ENCODE data around the gene PIH1D2. TPM values are rescaled to one million over a fixed set of nuclear protein-coding genes. Genes with fewer than 3 reads are reported as not detected.
"Not testable (repeated sequence)": the region's sequence is repeated elsewhere in the genome, so short reads cannot be mapped to it uniquely, and the experiment has no call there.

PIH1D2 gene
- total RNA-seq, 4 donors from 2014 or later = 0.38 to 2.4 (median 0.90) TPM

DNA sequence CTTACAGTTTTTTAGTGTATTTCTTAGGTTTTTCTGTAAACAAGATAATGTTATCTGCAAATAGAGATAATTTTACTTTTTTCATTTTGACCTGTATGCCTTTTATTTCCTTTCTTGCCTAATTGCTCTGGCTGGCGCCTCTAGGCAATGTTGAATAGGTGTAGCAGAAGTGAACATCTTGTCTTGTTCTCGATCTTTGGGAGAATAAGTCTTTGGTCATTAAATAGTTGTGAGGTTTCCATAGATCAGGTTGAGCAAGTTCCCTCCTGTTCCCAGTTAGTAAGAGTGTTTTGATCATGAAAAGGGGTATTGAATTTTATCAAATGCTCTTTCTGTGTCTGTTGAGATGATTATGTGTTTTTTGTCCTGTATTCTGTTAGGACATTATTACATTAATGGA lies 24.0 kb downstream of the PIH1D2 start:
- no peak overlapping the region for H3K4me3 ChIP-seq (ENCODE audit: low read depth, poor library complexity, severe bottlenecking)
- TF ChIP-seq POLR2A (IDR thresholded peaks at IDR 0.05) = no peak
- TF ChIP-seq, protein P1, sequence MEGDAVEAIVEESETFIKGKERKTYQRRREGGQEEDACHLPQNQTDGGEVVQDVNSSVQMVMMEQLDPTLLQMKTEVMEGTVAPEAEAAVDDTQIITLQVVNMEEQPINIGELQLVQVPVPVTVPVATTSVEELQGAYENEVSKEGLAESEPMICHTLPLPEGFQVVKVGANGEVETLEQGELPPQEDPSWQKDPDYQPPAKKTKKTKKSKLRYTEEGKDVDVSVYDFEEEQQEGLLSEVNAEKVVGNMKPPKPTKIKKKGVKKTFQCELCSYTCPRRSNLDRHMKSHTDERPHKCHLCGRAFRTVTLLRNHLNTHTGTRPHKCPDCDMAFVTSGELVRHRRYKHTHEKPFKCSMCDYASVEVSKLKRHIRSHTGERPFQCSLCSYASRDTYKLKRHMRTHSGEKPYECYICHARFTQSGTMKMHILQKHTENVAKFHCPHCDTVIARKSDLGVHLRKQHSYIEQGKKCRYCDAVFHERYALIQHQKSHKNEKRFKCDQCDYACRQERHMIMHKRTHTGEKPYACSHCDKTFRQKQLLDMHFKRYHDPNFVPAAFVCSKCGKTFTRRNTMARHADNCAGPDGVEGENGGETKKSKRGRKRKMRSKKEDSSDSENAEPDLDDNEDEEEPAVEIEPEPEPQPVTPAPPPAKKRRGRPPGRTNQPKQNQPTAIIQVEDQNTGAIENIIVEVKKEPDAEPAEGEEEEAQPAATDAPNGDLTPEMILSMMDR (IDR thresholded peaks at IDR 0.05) = no peak
- intact Hi-C loops (cut with DNase I; ENCODE audit: low total_unique reads) = no loop called here
- DNase-seq (ENCODE audit: low spot score in 2 of 2) = no peak
- 41 to 50% methylated on average over 2 of the region's 2 CpGs for WGBS, 2 donors

DNA sequence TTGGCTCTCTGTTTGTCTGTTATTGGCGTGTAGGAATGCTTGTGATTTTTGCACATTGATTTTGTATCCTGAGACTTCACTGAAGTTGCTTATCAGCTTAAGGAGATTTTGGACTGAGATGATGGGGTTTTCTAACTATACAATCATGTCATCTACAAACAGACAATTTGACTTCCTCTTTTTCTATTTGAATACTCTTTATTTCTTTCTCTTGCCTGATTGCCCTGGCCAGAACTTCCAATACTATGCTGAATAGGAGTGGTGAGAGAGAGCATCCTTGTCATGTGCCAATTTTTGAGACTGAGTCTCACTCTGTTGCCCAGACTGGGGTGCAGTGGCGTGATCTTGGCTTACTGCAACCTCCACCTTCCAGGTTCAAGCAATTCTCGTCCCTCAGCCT lies 25.6 kb downstream of the PIH1D2 start:
- WGBS, 2 donors = 93 to 94% methylated on average over 3 of the region's 3 CpGs
- intact Hi-C loops (cut with DNase I; ENCODE audit: low total_unique reads); H3K4me3 ChIP-seq (ENCODE audit: low read depth, poor library complexity, severe bottlenecking); DNase-seq (ENCODE audit: low spot score in 2 of 2): not testable (repeated sequence)

GRCh38 chr11:112046647-112047046 lies 27.2 kb downstream of the PIH1D2 start:
- DNase-seq (ENCODE audit: low spot score in 2 of 2); intact Hi-C loops (cut with DNase I; ENCODE audit: low total_unique reads); H3K4me3 ChIP-seq (ENCODE audit: low read depth, poor library complexity, severe bottlenecking): not testable (repeated sequence)
- WGBS, 2 donors = 97 to 100% methylated on average over 2 of the region's 2 CpGs

DNA sequence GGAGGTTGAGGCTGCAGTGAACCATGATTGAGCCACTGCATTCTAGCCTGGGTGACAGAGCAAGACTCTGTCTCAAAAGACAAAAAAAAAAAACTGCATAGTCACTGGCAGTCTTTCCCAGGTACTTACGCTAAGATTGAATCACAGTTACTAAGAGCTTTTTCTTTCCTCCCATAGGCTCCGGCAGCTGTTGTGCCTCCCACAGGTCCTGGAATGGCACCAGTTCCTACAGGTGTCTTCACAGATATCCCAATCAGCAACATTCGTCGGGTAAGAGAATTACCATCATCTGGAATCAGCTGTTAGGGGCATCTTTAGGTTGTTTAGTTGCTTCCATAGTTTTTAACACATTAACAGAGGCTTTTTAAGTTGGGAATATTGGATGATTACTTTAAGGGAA lies 28.9 kb downstream of the PIH1D2 start:
- no peak for DNase-seq (ENCODE audit: low spot score in 2 of 2)
- no peak overlapping the region for H3K4me3 ChIP-seq (ENCODE audit: low read depth, poor library complexity, severe bottlenecking)
- TF ChIP-seq, protein P1 (IDR thresholded peaks at IDR 0.05) = no peak
- TF ChIP-seq POLR2A (IDR thresholded peaks at IDR 0.05) = no peak
- intact Hi-C loops (cut with DNase I; ENCODE audit: low total_unique reads) = no loop called here
- WGBS, 2 donors = 96 to 98% methylated on average over 4 of the region's 4 CpGs

- H3K4me3 ChIP-seq (ENCODE audit: low read depth, poor library complexity, severe bottlenecking) = no peak overlapping the region
- 95 to 98% methylated on average over 2 of the region's 2 CpGs for WGBS, 2 donors
- intact Hi-C loops (cut with DNase I; ENCODE audit: low total_unique reads) = no loop called here
- TF ChIP-seq POLR2A (IDR thresholded peaks at IDR 0.05) = no peak
- TF ChIP-seq, protein P1 (IDR thresholded peaks at IDR 0.05) = no peak
- no peak for DNase-seq (ENCODE audit: low spot score in 2 of 2)
These were observed 30.9 kb downstream of the PIH1D2 start for GRCh38 chr11:112042961-112043304.

GRCh38 chr11:112042161-112042960 lies 31.5 kb downstream of the PIH1D2 start:
- no peak for TF ChIP-seq POLR2A (IDR thresholded peaks at IDR 0.05)
- TF ChIP-seq, protein P1 (IDR thresholded peaks at IDR 0.05) = no peak
- DNase-seq (ENCODE audit: low spot score in 2 of 2) = no peak
- intact Hi-C loops (cut with DNase I; ENCODE audit: low total_unique reads) = no loop called here
- H3K4me3 ChIP-seq (ENCODE audit: low read depth, poor library complexity, severe bottlenecking) = no peak overlapping the region
- WGBS, 2 donors = 59 to 66% methylated on average over 6 of the region's 6 CpGs

DNA sequence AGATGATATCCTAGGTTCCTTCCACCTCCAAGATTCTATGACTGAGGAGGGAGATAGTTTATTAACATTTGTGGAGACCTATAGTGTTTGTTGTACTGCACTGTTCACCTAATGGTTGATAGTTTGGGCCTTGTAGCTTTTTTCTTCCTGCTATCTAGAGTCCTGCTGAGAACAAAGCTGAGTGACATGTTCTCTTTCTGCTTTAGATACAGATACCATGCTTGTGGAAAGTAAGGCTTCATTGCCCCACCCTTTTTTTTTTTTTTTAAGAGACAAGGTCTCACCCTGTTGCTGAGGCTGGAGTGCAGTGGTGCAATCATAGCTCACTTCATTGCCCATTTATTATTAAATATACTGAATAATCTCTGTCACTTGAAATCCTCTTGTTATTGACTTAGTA lies 36.3 kb downstream of the PIH1D2 start:
- intact Hi-C loops (cut with DNase I; ENCODE audit: low total_unique reads) = no loop called here
- H3K4me3 ChIP-seq (ENCODE audit: low read depth, poor library complexity, severe bottlenecking) = no peak overlapping the region
- TF ChIP-seq, protein P1 (IDR thresholded peaks at IDR 0.05) = no peak
- TF ChIP-seq POLR2A (IDR thresholded peaks at IDR 0.05) = no peak
- no peak for DNase-seq (ENCODE audit: low spot score in 2 of 2)

All from lower leg skin (tissue), 4 donors.